ENCODE results near the gene GTPBP3.
A peak's percentile ranks its signal among the peaks of the same experiment; 100 is the strongest.

The GTPBP3 gene

GRCh38 chr19:17327654-17328516, 9.5 kb upstream of the GTPBP3 start:
- DNase-seq: no peak

- DNase-seq: no peak
Observed at GRCh38 chr19:17328517-17329365, 8.6 kb upstream of the GTPBP3 start.

DNA sequence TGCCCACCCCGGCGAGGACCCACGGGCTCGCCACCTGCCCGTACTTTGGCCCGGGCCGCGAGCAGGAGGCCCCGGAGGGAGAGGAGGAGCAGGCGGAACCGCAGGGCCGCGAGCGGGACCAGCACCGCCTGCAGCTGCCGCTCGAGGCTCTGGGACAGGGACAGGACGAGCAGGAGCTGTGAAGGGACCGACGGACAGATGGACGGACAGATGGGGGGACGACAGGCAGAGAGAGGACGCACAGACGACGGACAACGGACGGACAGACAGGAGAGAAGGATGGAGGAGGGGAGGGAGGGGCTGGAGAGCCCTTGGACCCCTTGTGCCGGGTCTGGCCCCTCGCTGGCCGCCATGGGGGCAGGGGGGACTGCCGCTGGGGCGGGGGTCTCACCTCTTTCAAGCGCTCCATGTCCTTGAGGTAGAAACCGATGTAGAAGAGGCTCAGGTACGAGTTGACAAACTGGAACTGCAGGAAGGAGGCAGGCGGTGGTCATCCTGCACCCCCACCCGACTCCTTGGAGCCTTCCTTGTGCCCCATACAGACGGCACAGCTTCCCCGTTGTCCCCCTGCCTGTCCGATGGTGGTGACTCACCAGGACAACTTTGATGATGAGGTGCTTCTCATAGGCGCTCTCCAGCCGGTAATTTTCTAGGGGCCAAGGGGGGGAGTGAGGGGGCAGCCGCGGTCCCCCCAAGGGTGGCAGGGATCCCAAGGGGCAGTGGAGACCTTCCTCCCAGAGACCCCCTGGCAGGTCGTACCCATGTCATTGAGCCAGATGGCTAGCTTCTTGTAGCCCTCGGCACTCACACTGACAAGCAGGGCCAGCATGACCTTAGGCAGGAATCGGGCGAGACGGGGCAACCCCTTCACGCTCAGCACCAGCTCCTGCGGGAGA, 7.7 kb upstream of the GTPBP3 start:
- no peak for DNase-seq

DNA sequence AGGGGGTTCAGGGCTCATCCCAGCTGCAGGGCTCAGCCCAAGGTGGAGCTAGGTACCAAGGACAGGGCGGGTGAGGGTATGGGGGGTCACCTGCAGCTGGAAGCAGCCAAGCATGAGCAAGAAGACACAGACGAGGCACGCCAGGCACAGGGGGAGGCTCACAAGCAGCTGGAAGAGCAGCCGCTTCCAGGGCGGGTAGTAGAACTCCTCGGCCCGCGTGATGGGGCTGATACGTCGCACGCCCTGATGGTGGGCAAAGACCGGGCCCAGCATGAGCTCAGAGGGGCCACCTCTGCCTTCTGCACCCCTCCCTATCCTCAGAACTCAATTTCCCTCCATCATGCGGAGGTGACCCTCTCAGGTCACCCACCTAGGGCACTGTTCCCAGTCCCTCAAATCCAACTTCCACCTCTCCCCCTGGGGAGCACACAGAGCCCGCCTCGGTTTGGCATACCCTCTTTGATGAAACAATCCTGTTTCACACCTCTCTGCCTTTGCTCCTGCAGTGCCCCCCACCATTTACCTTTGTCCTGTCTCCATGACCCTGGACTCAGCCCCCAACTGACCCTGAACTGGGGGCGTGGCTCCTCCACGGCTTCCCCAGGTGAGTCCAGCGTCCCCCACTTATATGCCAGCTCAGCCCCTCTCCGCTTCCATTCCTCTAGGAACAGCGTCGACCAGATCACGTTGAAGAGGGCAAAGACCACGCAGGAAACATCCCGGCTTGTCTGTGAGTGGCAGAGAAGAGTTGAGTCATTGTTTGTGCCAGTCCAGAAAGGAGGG, 6.9 kb upstream of the GTPBP3 start:
- DNase-seq: no peak

DNA sequence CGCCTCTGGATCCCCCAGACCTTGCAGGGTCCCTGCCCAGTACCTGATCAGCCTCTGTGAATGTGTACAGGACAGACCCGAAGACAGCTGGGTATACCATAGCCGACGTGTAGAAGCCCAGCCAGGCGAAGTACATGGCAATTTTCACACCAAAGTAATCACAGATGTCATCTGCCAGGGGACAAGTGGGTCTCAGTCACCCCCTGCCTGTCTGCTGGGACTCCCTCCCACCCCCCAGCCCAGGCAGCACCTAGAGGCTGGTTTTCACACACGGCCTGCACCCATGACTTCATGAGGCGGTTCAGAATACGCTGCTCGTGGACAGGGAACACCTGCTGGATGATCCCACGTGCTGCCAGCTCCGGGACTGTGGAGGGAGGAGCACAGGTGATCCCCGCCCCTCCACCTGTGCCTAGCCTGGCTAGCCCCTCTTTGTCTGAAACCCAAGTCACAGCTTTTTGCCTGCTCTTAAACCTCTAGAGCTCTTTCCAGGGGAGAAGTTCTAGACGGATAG, 6.3 kb upstream of the GTPBP3 start:
- DNase-seq: peak; percentile 20

DNA sequence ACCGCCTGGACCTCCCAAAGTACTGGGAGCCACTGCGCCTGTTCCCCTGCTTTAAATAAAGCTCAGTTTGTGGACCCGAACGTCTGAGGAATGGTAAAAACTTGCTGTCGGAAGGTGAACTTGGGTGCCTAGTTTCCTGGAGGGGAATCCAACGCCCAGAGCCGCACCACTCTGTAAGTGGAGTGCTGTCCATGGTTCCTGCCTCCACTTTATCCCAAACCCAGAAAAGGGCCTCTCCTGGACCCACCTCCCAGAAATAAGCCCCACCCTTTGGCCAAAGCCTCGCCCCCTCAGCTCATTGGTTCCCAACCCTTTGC, 5.0 kb upstream of the GTPBP3 start:
- no peak for DNase-seq

DNA sequence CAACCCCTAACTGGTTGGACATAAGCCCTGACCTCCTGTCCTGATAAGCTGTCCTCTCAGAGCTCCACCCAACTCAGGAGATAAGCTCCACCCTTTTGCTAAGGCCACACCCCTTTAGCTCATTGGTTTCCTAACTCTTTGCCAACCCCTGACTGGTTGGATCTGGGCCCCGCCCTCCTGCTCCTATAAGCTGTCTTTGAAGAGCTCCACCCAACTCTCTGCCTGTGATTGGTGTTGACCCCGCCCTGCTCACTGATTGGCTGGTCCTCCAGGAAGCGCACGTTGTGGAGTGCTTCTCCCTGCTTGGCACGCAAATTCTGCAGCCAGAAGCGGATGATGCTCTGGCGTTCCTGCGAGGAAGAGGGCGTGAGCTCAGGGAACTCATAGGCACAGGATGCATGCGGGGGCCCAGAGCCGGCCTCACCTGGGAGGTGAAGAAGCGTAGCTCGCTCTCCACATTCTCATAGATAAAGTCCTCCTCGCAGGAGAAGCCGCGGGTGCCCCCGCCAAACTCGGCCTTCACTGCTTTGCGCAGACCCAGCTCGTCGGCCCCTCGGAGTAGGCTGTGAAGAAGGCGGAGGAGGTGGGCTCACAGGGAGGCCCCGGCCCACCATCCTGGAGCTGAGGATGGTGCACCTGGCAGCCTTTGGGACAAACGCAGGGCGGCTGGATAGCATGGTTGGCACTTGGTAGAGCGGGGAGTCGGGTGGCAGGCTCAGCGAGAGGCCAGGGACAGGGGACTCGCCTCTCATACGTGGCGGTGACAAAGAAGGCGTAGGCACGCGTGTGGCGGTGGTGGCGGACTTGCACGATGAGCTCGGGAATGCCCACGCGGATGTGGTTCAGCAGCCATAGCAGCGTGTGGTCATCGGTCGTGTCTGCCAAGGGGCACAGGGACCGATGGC, 4.4 kb upstream of the GTPBP3 start:
- peak; percentile 64 for DNase-seq

GRCh38 chr19:17333611-17334413, 3.5 kb upstream of the GTPBP3 start:
- no peak for DNase-seq

DNA sequence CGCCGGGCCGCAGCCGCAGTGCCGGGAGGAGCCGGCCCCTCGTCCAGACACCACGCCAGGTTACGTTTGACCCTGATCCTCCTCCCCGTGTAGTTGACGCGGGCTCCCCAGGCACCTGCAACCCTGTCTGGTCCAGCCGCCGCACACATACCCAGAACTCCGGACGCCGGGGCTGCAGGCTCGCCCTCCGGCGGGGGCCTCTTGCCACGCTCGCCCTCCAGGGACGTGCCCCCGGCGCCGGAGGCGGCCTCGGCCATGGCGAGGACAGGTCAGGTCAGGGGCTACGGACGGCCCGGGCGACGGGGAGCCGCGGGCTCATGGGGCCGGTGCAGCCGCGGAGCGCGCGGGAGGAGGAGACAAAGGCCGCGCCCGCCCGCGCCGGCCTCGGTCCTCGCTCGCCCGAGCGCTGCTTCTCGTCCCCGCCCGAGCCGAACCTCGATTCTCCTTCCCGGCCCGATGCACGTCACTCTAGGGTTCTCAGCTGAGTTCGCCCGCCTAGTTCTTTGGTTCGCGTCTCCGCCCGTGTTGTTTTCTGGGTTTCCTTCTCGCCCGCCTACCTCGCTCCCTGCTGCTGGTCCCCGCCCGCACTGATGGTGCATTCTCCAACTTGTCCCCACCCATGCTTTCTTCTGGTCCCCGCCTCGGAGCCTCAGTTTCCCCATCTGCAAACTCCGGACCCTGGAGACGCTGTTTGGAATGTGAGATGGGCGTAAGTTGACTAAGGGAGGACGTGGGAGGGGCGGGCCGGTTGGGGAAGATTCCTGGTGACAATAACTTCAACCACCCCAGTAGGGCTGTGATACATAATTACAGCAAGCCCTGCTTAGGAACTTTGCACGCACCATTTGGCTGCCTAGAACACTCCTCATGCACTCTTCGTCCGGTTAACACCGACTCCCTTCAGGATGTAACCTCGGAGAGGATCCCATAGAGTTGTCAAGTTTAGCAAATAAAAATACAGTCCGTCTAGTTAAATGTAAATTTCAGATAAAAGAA, 2.6 kb upstream of the GTPBP3 start, which contains the start of gene ANO8:
Gene ANO8 (minus strand): TSS at position 442 of the 996 bp plus-strand sequence. CDS start 185 bp downstream, at position 257.
- DNase-seq: peak; percentile 94

DNA sequence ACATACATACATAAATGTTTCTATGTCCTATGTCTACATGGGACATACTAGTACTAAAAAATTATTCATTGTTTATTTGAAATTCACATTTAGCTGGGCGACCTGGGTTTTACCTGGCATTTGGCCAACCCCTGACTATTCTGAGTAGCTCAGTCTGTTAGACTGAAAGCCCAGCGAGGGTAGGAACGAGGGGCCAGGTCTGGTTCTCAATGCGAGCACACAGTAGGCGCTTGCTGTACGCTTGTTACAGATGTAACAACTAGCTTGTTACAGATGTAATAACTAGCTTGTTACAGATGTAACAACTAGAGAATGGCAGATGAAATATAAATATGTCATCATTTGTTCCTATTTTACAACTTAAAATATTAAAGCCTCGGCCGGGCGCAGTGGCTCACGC, 1.8 kb upstream of the GTPBP3 start:
- no peak for DNase-seq

GRCh38 chr19:17337675-17338432, 501 bp downstream of the GTPBP3 start:
- DNase-seq: no peak

DNA sequence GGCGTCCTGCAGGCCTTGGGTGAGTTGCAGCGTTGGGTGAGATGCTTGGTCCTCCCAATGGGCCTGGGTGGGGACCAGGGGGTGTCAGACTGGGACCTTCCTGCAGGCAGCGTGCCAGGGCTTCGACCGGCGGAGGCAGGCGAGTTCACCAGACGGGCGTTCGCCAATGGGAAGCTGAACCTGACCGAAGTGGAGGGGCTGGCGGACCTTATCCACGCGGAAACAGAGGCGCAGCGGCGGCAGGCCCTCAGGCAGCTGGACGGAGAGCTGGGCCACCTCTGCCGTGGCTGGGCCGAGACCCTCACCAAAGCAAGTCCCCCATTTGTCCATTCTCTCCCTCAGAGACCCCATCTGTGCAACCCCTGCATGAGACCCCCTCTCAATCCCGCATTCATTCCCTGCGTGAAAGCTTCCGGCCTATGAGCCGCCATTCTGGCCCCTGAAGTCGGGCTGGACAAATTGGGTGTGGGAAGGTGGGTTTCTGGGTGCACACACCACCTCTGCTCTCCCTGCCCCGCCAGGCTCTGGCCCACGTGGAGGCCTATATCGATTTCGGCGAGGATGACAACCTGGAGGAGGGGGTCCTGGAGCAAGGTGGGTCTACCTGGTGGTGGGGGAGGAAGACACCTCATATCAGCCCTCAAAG, 1.2 kb downstream of the GTPBP3 start:
- DNase-seq: no peak

- no peak for DNase-seq
Observed at GRCh38 chr19:17339088-17339741, 1.9 kb downstream of the GTPBP3 start.

DNA sequence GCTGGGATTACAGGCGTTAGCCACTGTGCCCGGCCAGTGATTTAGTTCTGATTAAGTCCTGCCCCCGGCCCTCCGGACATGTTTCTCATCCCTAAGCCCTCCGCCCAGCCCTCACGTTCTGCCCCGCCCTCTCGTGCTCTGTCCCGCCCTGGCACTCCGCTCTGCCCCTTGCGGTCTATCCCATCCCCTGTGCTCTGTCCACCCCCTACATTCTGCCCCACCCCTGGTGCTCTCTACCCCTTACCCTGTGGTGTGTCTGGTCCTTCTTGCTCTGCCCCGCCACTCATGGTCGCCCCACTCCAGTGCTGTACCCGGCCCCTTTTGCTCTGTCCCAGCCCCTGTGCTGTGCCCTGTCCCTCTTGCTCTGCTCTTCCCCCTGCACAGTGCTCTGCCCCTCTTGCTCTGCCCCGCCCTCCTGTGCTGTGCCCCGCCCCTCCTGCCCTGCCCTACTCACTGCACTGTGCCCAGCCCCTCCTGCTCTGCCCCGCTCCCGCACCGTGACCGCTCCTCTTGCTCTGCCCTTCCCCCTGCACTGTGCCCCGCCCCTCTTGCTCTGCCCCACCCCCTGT, 3.0 kb downstream of the GTPBP3 start:
- DNase-seq: no peak

- no peak for DNase-seq
Observed at GRCh38 chr19:17340871-17341357, 3.6 kb downstream of the GTPBP3 start.

DNA sequence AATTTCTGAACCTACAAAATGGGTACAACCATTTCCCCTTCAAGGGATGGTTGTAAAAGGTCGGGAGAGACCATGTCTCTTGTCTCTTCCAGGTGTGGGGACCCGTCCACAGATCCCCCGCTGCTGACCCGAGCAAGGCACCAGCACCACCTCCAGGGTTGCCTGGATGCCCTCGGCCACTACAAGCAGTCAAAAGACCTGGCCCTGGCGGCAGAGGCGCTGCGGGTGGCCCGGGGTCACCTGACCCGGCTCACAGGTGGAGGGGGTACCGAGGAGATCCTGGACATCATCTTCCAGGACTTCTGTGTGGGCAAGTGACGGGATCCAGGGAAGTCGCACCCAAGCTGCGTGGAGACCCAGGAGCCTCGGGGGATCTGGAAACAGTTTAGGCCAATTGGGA, 4.0 kb downstream of the GTPBP3 start:
- DNase-seq: no peak
